AG10803 (cell line): Measurements from ENCODE around the gene ARPC5.

Experiments used
- DNase-seq: peaks from one replicate; pipeline ENCODE4 v3.0.0; 2010; ENCODE audit warnings: low read depth
- H3K4me3 ChIP-seq: 2 replicates; pipeline ENCODE4 v1.5.1; 2011; ENCODE audit warnings: mild to moderate bottlenecking, low read length, control low read depth
- TF ChIP-seq, protein P1 (sequence below): conservative IDR thresholded peaks from 2 replicates; pipeline ENCODE4 v1.5.1; 2011; ENCODE audit warnings: mild to moderate bottlenecking, low read length, control low read depth, inconsistent platforms

The ARPC5 gene

DNA sequence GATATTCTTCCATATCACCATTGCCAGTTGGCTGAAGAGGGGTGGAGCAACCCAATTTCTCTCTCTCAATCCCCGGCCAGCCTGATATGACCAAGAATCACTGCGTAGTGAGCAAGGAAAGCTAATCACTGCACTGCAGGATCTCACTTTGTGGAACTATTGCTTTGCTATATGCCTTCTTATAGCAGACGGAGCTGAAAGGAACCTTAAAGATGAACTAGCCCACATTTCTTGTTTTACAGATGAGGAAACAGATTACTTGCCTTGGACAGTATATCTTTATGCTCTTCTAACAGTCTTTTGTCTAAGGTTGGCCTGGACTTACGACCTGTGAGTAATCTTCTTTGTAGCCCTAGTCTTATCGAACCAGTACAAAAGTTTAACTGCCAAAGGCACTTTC, 9.9 kb upstream of the ARPC5 start:
- TF ChIP-seq, protein P1, sequence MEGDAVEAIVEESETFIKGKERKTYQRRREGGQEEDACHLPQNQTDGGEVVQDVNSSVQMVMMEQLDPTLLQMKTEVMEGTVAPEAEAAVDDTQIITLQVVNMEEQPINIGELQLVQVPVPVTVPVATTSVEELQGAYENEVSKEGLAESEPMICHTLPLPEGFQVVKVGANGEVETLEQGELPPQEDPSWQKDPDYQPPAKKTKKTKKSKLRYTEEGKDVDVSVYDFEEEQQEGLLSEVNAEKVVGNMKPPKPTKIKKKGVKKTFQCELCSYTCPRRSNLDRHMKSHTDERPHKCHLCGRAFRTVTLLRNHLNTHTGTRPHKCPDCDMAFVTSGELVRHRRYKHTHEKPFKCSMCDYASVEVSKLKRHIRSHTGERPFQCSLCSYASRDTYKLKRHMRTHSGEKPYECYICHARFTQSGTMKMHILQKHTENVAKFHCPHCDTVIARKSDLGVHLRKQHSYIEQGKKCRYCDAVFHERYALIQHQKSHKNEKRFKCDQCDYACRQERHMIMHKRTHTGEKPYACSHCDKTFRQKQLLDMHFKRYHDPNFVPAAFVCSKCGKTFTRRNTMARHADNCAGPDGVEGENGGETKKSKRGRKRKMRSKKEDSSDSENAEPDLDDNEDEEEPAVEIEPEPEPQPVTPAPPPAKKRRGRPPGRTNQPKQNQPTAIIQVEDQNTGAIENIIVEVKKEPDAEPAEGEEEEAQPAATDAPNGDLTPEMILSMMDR: no peak
- no peak overlapping the region for H3K4me3 ChIP-seq
- no peak for DNase-seq

DNA sequence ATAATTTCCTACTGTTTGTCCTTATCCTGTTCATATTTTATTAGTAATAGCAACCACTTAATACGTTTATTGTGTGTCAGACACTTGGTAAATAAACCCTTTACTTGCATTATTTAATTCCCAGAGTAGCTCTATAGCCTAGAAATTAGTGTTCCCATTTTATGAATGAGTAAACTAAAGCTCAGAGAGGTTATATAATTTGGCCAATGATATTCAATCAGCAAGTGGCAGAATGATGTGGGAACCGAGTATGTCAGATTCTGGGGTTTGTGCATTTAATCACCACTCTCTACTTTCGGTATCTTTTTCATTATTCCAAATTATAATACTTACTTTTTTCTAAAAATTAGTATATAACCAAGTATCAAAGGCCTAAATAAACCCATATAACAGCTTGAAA, 6.6 kb upstream of the ARPC5 start:
- no peak overlapping the region for H3K4me3 ChIP-seq
- TF ChIP-seq, protein P1: no peak
- DNase-seq: no peak

DNA sequence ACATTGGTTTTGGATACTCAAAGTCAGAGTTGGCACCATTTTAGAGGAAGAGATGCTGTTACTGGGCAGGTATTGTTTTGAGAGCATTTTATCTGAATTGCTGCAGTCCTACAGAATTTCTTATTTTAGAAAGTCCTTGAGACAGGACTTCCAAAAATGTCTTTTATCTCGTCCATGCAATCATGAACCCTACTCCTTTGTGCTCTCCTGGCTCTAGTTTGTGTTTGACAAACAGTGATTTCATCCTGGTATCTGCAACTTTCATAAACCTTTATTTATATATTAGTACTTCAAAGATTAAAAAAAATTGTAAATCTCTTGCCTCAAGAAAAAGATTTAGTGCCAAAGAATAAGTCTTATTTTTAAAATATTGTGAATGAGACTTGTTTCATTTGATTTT, 4.6 kb upstream of the ARPC5 start:
- no peak for DNase-seq
- no peak overlapping the region for H3K4me3 ChIP-seq
- TF ChIP-seq, protein P1: no peak

DNA sequence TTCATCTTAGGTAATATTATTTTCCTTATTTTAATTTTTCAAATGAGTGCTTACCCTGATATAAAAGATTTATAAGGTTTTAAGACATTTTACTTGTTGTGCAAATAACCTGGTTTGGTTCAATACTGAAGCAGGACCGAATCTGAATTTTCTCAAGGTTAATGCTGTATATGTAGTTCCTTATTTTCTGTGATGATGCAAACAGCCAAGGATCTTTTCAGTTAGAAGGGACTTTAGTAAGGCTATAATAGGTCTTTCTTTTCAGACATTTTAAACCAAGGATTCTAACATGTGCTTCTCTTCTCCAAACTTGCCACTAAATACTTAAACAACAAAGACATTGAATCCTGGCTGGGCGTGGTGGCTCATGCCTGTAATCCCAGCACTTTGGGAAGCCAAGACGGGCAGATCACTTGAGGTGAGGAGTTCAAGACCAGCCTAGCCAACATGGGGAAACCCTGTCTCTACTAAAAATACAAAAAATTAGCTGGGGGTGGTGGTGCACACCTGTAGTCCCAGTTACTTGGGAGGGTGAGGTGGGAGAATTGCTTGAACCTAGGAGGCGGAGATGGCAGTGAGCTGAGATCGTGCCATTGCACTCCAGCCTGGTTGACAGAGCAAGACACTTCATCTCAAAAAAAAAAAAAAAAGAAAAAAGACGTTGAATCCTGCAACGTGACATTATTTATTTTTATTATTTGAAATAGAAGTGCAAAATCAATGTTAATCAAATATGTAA, 3.2 kb upstream of the ARPC5 start:
- DNase-seq: no peak
- TF ChIP-seq, protein P1: no peak
- H3K4me3 ChIP-seq: no peak overlapping the region

DNA sequence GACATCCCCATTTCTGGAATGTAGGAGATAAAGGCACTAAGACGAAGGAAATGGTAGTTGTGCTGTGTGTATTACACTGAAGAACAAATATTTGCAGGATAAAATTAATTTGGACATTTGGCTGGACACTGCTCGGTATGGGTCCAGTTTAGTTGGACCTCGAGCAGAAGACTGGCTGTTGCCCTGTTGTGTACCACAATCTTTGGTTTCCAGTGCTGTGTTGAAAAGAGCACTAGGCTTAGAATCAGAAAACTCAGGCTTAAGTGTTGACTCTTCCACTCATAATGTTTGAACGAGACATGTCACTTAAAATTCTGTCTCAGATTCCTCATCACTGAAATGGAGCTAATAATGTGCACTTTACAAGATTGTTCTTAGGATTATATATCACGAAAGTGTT, 1.2 kb upstream of the ARPC5 start:
- DNase-seq: no peak
- H3K4me3 ChIP-seq: peak overlapping the region; percentile 83
- TF ChIP-seq, protein P1: no peak

DNA sequence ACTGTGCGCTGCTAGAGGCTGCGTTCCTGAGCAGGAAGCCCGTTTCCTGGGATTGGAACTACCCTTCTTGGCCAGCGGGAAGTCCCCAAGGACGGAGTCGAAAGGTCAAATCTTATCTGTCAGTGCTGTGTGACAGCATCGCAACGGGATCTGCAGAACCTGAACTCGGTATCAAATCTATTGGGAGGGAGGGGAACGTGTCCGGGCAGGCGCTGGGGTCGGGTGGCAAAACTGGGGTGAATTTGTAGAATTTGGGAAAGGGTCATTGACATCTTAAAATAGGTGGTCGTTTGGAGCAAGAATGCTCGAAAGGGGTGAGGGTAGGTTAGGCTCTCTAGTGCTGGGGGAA, 725 bp upstream of the ARPC5 start:
- H3K4me3 ChIP-seq: peak overlapping the region; percentile 83
- DNase-seq: no peak
- TF ChIP-seq, protein P1: no peak

DNA sequence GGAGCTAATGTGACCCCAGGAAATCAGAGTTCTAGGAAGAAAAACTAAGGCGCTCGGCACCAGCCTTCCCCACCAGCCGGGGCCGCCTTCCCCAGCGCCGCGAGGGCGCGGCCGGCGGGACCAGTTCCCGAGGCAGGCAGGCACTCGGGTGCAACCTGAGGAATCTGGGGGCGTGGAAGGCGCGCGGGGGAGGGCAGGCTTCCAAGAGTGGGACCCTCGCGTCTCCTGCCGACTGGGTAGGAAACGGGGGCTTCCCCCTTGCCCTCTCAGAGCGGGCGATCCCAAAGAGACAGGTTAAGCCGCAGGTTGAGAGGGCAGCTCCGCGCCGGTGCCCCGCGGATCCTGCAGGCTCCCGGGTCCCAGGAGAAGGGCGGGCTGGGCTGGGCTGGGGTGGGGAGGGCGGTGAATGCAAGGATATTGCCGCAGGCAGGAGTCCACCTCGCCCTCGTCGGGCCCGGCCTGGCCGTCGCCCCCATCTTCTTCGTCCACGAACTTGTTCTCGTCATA, 431 bp downstream of the ARPC5 start:
- peak overlapping the region; percentile 80 for H3K4me3 ChIP-seq
- peak; percentile 21 for DNase-seq
- TF ChIP-seq, protein P1: no peak
